Measurements from ENCODE around the gene TSPAN14.

DNA sequence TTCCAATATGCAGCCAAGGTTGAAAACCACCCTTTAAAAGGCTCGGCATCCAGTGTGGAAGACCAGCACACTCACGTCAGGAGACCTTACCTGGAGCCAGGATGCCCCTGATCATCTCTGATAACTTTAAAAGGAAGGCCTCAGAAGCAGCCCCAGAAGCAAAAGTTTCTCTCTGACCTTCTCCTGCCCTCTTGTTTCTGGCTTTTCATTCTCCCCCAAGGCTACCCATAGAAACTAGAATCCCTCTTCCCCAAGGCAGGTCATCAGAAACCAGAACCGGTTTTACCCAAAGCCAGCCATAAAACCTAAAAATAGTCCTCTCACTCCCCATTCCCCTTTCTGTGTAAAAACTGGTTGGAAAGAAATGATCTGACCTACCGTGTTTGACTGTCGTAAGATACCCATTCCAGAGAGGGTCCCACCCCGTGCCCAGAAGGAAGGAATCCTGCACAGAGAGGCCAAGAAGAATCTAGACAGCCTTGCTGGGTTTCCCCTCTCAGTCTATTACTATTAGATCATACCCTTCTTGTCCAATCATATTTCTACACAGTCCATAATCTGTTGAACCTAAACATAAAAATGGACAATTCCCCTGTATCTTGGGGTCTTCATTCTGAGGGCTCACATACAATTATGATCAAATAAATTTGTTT is 17.5 kb upstream of the TSPAN14 start:
- TF ChIP-seq YY1 (IDR thresholded peaks at IDR 0.05) (no peak), RXRA (IDR thresholded peaks at IDR 0.05) (no peak), RAD21 (IDR thresholded peaks at IDR 0.05) (no peak), NR2F2 (IDR thresholded peaks at IDR 0.05) (no peak), JUND (IDR thresholded peaks at IDR 0.05) (no peak), TAF1 (conservative IDR thresholded peaks at IDR 0.05) (no peak), EGR1 (IDR thresholded peaks at IDR 0.05; ENCODE audit: low read depth in 2 of 2) (no peak), HNF4A (conservative IDR thresholded peaks at IDR 0.05) (no peak)
- TF ChIP-seq, protein P1, sequence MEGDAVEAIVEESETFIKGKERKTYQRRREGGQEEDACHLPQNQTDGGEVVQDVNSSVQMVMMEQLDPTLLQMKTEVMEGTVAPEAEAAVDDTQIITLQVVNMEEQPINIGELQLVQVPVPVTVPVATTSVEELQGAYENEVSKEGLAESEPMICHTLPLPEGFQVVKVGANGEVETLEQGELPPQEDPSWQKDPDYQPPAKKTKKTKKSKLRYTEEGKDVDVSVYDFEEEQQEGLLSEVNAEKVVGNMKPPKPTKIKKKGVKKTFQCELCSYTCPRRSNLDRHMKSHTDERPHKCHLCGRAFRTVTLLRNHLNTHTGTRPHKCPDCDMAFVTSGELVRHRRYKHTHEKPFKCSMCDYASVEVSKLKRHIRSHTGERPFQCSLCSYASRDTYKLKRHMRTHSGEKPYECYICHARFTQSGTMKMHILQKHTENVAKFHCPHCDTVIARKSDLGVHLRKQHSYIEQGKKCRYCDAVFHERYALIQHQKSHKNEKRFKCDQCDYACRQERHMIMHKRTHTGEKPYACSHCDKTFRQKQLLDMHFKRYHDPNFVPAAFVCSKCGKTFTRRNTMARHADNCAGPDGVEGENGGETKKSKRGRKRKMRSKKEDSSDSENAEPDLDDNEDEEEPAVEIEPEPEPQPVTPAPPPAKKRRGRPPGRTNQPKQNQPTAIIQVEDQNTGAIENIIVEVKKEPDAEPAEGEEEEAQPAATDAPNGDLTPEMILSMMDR (IDR thresholded peaks at IDR 0.05; ENCODE audit: low read depth, low read length, missing input control) = no peak
- TF ChIP-seq, protein P2, sequence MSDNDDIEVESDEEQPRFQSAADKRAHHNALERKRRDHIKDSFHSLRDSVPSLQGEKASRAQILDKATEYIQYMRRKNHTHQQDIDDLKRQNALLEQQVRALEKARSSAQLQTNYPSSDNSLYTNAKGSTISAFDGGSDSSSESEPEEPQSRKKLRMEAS (IDR thresholded peaks at IDR 0.05) = no peak
- TF ChIP-seq, protein P3, sequence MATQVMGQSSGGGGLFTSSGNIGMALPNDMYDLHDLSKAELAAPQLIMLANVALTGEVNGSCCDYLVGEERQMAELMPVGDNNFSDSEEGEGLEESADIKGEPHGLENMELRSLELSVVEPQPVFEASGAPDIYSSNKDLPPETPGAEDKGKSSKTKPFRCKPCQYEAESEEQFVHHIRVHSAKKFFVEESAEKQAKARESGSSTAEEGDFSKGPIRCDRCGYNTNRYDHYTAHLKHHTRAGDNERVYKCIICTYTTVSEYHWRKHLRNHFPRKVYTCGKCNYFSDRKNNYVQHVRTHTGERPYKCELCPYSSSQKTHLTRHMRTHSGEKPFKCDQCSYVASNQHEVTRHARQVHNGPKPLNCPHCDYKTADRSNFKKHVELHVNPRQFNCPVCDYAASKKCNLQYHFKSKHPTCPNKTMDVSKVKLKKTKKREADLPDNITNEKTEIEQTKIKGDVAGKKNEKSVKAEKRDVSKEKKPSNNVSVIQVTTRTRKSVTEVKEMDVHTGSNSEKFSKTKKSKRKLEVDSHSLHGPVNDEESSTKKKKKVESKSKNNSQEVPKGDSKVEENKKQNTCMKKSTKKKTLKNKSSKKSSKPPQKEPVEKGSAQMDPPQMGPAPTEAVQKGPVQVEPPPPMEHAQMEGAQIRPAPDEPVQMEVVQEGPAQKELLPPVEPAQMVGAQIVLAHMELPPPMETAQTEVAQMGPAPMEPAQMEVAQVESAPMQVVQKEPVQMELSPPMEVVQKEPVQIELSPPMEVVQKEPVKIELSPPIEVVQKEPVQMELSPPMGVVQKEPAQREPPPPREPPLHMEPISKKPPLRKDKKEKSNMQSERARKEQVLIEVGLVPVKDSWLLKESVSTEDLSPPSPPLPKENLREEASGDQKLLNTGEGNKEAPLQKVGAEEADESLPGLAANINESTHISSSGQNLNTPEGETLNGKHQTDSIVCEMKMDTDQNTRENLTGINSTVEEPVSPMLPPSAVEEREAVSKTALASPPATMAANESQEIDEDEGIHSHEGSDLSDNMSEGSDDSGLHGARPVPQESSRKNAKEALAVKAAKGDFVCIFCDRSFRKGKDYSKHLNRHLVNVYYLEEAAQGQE (IDR thresholded peaks at IDR 0.05) = no peak
